HG03521 (cell line): ENCODE data around the gene ZFYVE9.

ENCODE experiments used
- ATAC-seq: cut with Tn5 transposase; IDR thresholded peaks from one replicate; pipeline ENCODE4 v1.9.1; 2021; ENCODE audit warnings: mild to moderate bottlenecking, moderate library complexity; ENCODE audit not compliant: unreplicated experiment

ZFYVE9 gene

DNA sequence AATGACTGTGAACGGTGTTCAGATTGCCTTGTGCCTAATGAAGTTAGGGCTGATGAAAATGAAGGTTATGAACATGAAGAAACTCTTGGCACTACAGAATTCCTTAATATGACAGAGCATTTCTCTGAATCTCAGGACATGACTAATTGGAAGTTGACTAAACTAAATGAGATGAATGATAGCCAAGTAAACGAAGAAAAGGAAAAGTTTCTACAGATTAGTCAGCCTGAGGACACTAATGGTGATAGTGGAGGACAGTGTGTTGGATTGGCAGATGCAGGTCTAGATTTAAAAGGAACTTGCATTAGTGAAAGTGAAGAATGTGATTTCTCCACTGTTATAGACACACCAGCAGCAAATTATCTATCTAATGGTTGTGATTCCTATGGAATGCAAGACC is 96.6 kb downstream of the ZFYVE9 start:
- ATAC-seq = no peak

DNA sequence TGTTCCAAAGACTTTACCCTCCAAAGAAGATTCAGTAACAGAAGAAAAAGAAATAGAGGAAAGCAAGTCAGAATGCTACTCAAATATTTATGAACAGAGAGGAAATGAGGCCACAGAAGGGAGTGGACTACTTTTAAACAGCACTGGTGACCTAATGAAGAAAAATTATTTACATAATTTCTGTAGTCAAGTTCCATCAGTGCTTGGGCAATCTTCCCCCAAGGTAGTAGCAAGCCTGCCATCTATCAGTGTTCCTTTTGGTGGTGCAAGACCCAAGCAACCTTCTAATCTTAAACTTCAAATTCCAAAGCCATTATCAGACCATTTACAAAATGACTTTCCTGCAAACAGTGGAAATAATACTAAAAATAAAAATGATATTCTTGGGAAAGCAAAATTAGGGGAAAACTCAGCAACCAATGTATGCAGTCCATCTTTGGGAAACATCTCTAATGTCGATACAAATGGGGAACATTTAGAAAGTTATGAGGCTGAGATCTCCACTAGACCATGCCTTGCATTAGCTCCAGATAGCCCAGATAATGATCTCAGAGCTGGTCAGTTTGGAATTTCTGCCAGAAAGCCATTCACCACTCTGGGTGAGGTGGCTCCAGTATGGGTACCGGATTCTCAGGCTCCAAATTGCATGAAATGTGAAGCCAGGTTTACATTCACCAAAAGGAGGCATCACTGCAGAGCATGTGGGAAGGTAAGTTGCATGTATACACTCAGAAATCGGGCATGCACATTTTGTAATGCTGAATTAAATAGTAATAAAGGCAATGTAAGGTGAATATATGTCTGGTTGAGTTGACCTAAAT is 97.2 kb downstream of the ZFYVE9 start:
- ATAC-seq = no peak

DNA sequence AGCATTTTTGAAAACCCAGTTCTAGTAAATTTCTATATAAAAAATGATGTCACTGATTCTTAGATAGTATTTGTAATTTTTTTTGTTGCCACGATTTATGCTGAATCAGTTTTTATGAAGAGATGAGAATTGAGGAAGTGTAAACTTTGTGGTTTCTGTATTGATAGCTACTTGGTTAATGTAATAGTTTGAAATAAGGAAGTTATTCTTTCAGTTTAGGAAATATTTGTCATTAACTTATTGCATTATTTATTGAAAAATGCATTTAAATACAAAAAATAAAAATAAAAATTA is 97.8 kb downstream of the ZFYVE9 start:
- no peak for ATAC-seq

DNA sequence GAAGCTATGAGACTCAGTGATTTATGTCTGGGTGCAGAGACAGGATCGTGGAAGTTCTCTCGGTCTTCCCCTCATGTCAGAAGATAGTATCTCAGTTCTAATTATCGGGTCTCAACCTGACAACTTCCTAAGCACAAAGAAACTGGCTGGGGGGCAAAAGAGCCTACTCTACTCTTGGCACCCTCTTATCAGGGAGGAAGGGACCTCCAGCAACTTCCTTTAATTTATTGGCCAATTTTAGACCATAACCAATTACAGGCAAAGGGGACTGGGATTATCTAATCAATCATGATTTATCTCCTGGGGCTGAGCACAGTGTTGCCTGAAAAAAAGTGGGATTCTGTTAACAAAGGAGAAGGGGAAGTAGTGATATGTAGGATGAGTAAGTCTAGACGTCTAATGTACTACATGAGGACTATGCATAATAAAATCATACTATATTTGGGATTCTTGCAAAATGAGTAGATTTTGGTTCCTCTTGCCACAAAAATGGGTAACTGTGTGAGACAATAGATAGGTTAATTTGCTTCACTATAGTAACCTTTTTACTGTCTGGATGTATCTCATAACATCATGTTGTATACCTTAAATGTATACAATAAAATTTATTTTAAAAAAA is 98.8 kb downstream of the ZFYVE9 start:
- ATAC-seq = no peak

DNA sequence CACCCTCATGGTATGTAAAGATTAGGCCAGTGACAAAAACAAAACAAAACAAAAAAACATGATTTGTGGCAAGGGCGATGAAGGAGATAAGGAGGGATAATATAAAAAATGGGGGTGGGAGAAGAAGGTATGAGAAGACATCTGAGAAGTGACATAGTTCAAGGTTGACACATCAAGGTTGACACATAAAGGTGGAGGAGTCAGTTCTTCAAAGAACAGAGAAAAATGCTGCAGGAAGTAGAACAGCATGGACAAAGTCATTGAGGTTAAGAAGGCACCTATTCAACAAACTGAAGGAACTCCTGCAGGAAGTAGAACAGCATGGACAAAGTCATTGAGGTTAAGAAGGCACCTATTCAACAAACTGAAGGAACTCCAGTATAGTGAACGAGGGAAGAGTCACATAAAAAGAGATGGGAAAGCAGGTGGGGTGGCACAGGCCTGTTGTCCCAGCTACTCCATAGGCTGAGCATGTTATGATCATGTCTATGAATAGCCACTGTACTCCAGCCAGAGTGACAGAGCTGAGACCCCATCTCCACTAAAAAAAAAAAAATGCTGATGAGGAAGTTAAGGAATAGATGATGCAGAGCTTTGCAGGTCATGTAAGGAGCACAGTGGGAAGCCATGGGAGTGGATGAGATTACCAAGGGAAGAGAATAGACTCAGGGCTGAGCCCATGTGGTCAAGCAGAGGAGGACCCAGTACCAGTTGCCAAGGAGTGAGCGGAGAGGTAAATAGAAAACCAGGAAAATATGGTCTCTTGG is 101.5 kb downstream of the ZFYVE9 start:
- no peak for ATAC-seq

DNA sequence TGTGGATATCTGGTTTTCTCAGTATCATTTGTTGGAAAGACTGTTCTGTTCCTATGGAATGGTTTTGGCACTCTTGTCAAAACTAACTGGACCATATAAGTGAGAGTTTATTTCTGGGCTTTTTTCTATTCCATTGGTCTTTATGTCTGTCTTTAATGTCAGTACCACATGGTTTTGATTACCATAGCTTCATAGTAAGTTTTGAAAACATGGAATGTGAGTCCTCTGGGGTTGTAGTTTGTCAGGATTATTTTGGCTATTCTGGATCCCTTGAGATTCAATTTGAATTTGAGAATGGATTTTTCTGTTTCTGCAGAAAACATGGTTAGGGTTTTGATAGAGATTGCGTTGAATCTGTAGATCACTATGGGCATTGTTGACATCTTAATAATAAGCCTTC is 107.9 kb downstream of the ZFYVE9 start:
- no peak for ATAC-seq

DNA sequence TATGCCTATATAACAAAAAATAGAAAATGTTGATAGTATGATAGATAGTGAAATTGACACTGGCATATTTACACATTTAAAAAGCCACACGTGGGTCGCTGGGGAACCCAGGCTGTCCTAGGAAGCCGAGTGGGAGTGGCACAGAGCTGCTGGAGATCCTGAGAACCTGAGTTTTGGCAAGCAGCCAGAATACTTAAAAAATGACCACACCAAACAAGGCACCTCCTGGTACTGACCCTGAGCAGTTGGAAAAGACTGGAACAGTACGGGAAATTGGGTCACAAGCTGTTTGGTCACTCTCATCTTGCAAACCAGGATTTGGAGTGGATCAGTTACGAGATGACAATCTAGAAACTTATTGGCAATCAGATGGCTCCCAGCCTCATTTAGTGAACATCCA is 111.5 kb downstream of the ZFYVE9 start:
- ATAC-seq = no peak

DNA sequence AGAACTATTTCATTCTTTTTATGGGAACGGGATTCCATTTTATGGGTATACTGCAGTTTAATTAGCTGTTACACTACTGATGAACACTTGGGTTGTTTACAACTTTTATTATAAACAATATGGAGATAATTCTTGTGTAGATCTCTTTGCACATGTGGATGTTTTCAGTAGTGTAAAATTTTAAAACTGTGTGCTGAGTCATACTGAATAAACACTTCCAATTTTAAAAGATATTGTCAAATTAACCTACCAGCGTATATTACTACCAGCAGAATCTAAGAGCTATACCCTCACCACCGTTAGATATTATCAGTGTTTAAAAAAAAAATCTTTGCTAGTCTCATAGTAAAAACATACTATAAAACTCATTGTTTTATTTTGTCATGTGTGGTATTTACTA is 118.0 kb downstream of the ZFYVE9 start:
- ATAC-seq = no peak

DNA sequence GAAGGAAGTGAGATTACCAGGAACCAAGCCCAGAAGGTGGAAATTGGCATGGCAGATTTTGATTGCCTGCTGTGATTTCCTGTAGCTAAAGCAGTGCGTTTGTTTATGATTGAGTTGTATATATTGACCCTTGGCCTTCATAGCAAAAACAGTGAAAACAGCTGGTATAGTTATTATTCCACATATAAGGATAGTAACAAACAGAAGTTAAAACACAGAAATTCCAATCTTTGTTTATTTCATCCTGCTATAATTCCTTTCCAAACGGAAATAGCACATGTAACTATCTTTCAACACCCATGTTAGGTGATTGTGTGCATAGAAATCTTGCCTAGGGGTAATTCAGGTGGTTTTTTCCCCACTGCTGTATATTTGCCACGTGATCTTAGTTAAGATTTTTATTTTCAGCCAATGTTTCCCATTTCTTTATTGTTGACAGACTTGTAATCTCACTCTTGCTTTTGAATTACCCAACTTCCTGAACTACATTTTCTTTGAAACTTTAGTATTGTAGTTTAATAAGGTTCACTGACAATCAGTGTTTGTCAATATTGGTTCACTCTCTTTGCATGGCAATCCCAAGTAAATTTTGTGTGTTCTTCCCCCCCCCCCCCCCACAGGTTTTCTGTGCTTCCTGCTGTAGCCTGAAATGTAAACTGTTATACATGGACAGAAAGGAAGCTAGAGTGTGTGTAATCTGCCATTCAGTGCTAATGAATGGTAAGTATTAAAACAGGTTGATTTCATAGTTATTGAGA is 121.4 kb downstream of the ZFYVE9 start:
- no peak for ATAC-seq

DNA sequence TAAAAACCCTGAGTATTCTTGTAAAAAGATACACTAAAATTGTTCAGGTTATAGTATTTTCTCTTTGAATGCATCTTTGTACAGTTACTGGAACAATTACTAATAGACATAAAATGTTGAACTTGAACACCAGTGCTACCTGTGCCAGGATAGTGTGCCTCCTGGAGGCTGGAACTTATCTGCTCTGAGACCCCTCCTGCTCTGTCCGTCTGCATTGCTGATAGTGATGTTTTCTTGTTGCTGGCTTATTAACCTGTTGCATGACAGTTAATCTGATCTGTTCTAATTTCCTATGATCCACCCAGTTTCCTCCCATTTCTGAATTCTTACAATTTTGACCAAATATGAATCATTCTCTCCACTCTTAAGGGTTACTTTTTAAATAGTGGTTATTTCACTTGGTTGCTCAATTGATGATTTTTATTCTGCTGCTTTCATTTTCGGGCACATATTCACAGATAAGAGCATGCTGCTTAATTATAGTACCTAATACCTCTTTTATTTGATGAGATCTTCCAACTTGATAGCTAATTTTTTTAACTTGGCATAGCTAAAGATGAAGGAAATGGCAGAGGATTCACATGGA is 122.7 kb downstream of the ZFYVE9 start:
- ATAC-seq = no peak

DNA sequence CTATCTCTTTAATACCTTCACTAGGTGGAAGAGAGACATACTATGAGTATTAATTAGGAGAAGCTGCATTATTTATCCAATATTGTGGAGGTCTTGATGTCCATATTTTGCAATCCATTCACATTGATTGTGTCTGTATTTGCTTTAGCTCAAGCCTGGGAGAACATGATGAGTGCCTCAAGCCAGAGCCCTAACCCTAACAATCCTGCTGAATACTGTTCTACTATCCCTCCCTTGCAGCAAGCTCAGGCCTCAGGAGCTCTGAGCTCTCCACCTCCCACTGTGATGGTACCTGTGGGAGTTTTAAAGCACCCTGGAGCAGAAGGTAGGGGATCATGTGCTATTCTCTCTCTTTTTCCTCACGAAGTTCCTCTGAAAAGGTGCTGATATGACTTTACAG is 124.6 kb downstream of the ZFYVE9 start:
- ATAC-seq = no peak

DNA sequence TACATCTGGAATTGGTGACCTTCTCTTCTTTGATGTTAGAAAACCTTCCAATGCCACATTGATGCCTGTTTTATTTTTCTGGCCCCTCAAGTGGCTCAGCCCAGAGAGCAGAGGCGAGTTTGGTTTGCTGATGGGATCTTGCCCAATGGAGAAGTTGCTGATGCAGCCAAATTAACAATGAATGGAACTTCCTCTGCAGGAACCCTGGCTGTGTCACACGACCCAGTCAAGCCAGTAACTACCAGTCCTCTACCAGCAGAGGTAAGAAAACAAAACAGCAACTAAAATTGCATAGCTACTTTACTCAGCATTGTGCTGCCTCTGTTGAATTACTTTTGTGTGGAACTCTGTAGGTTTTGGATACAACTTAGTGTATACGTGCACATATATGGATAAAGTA is 126.5 kb downstream of the ZFYVE9 start:
- no peak for ATAC-seq

DNA sequence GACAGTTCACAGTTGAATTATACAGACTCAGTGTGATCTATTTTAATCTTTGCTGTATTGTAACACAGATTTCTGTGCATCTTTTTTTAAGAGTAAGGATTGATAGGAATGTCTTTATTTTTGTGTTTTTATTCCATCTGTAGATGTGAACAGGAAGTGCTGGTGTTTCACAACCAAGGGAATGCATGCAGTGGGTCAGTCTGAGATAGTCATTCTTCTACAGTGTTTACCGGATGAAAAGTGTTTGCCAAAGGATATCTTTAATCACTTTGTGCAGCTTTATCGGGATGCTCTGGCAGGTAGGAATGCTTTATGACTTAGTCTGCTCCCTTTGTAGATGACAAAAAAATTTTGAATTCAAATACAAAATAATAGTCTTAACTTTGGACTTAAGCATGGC is 139.6 kb downstream of the ZFYVE9 start:
- ATAC-seq = no peak

DNA sequence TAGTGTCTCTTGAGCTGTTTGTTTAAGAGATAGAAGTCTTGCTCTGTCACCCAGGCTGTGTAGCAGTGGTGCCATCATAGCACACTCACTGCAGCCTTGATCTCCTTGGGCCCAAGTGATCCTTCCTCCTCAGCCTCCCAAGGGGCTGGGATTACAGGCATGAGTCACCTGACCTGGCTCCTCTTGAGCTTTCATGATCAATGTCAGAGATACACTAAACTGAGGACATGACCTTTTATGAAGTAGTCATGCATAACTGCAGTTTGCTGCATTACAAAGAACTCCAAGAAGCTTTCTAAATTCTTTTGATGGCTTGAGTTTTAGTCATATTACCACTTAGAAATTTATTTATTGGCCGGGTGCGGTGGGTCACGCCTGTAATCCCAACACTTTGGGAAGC is 146.4 kb downstream of the ZFYVE9 start:
- no peak for ATAC-seq

DNA sequence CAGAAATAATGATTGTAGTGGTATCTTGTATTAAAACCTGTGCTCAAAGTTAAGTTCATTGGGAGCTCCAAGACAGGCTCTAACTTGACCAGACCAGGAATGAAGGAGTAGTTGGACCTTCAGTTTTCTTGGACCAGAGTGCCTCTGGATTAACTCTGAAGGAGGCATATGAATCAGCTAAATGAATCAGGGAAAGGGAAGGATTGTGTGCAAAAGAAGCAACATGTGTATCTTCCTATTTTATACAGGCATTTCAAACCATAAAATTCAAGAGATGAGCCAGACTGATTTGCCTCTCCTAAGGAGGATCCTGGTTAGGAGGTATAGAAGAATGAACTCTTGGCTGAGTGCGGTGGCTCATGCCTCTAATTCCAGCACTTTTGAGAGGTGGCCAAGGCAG is 152.7 kb downstream of the ZFYVE9 start:
- no peak for ATAC-seq

DNA sequence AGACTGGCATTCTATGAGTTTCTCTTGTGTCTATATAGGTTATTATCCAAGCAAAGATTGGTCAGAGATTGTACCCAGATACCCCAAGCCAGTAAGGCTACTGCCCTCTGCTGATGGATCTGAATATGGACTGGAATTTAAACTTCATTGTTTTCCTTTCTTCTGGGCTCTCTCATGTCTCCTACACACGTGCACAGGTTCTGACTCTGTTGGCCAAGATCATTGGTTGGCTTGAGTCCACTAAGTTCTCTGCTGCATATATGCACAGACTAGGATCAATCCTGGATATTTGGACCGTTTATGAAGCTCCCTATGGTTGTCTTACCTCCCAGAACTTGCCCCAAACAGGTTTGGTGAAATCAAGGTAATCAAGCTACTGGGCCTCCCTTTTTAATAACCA is 154.5 kb downstream of the ZFYVE9 start:
- no peak for ATAC-seq

DNA sequence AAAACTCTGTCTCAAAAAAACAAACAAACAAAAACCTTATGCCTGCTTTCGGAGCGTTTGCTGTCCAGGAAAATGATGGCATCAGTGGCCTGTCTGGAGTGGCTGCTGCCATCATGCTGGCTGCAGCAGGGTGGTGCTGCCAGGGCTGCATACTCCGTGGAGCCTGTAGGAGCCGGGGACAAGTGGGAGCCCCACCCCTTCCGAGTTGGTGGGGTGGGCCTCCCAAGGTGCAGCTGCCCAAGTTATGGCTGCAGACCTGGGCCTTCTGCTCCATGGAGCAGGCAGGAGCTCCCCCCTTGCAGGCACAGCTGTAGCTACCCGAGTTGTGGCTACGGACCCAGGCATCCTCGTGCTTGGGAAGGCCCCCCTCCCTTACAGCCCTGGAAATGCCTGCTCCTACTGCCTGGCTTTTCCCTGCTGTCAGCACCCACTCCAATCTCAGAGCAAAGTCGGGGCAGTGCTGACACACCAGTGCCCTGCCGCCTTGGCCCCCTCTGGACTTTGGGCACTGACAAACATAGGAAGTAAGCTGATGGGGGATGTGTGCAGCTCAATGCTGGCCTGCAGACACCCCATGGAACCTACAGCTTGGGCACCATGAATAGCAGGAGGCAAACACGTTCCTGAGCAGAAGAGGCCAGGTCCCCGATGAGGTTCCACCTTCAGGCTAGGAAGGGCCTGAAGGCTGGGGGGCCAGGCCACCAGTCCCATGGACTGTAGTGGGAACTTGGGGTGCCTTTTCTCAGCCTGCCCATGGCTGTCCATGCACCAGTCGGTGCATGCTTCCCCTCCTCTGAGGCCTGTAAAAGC is 163.7 kb downstream of the ZFYVE9 start:
- ATAC-seq = no peak

DNA sequence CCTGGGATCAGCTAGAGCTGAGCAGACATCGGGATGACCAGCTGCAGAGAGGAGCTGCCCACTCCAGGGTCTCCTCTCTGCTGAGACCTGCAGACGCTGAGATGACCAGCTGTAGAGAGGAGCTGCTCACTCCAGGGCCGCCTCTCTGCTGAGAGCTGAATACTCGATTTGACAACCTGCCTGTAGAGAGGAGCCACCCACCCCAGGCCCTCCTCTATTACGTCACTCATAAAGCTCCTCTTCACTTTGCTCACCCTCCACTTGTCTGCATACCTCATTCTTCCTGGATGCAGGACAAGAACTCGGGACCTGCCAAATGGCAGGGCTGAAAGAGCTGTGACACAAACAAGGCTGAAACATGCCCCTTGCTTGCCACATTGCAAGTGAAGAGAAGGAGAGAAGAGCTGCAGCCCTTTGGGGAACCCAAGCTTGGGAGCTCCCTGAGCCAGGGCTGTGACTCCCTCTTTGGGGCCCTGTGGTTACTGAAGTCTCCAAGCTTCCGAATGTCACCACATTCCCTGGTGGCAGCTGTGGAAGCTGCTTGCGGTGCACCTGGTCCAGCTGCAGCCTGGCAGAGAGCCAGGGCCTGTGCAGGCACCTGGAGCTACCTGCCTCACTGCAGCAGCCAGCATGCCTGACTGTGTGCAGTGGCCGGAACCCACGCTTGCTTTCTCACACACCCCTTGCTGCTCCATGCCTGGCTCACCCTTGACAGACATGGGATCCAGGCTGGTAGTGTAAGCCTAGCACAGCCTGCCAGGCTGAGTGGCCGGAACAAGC is 164.5 kb downstream of the ZFYVE9 start:
- no peak for ATAC-seq

DNA sequence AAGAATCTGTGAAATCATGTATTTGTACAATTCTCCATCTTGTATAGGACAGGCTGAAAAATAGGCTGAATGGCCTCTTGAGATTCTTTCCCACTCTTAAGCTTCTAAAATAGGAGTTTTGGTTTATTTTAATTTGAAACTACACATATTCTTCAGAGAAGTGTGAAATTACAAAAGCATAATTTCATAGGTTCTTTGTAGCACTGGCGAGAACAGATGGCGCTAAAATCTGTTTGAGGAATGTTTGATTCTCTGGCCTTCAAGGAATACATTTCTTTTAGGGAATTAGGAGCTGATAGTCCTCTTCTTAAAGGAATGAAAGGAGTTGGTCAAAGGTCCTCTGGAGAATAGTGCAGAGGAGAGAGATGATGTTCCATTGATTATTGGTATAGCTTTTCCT is 179.2 kb downstream of the ZFYVE9 start:
- ATAC-seq = no peak

DNA sequence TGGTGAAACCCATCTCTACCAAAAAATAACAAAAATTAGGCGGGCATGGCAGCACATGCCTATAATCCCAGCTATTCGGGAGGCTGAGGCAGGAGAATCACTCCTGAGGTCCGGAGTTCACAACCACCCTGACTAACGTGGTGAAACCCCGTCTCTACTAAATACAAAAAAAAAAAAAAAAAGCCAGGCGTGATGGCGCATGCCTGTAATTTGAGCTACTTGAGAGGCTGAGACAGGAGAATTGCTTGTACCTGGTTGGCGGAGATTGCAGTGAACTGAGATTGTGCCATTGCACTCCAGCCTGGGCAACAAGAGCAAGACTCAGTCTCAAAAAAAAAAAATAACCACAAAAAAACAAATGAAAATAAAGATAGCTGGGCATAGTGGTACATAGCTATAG is 181.8 kb downstream of the ZFYVE9 start:
- ATAC-seq = no peak
